GM21529 (cell line): ENCODE data around the gene FAF1.

Source experiments
- ATAC-seq: cut with Tn5 transposase; IDR thresholded peaks from one replicate; pipeline ENCODE4 v1.9.1; 2021; ENCODE audit not compliant: unreplicated experiment

The FAF1 gene

DNA sequence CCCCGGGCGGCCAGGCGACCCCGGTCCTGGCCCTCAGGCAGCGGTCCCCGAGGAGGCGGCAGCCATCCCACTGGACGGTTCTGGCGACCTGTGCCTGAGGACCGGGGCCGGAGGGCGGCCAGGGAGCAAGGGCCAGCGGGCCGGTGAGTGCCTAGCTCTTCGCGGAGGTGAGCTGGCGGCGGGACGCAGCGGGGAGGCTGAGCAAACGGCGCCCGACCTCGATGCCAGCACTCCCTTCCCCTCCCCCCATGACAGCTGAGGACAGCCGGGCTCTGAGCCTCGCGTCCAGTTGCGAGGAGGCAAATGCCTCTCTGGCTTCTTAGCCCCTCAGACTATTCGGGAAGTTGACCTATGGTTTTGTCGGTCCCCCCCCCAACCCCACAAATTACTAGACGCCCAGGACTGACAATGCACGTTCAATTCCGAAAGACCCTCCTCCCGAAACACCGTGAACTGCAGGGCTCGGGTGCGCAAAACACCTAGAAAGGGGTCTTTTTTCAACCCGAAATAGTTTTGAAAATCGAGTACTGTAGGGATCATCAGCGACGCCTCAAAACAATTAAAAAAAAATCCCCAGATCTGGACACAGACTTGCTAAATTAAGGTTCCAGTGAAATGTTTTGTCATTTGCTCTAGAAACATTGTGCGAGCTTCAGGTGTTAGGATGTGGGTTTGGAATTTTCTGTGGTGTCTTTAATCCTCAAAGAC is 18.2 kb upstream of the FAF1 start:
- ATAC-seq, result peak; percentile 39

DNA sequence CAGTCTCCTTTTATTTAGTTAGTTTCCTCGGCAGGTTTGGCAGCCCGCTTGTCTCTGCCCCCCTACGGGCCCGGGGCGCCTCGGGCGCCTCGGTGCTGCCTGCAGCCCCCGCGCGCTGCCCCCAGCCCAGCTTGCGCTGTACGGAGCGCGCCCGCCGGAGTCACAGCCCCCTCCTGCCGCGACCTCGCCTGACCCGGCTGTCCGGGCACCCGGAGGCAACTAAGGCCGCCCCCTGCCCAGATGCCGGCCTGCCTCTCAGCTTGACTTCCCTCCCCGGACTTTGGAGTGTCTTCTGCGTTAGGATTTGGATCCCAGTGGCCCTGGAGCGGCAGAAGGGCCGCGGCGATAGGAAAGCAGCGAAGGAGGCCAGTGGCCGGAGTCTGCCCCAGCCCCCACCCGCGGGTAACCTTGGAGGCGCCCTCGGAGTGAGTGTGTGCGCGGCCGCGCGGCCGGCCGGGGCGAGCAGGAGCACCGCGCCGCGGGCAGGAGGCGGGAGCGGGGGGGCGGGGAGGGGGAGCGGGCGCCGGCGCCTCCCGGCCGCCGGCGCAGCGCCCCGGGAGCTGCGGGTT is 17.6 kb upstream of the FAF1 start:
- peak; percentile 50 for ATAC-seq

DNA sequence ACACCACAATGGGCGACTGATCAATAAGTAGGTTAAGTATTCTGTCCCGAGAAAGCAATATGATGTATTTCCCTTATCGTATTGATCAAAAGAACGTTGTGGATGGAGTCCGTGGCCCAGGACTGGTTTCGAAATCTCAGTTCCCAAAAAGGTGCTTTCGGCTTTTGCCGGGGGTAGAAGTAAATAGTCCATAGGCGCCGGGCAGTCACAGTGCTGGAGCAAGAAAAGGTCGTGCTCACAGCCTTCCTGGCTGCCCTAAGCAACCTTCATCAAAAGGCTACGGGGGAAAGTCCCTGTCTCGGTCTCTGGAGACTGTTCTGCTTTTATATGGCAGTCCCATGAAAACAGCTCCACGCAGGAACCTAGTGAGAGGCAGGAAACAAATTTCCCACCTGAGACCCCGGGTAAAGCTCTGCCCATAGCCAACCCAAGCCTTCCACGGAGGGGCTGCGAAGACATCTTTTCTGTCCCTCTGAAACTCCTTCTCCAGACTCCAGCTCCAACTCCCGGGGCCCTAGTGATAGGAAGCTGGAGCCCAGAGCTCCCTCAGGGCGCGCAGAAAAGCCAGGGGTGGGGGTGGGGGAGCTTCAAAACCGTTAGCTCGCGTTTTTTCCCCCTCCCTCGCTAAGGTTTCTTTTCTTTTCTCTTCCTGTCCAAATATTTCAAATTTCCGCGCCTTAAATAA is 17.0 kb upstream of the FAF1 start:
- peak; percentile 66 for ATAC-seq

DNA sequence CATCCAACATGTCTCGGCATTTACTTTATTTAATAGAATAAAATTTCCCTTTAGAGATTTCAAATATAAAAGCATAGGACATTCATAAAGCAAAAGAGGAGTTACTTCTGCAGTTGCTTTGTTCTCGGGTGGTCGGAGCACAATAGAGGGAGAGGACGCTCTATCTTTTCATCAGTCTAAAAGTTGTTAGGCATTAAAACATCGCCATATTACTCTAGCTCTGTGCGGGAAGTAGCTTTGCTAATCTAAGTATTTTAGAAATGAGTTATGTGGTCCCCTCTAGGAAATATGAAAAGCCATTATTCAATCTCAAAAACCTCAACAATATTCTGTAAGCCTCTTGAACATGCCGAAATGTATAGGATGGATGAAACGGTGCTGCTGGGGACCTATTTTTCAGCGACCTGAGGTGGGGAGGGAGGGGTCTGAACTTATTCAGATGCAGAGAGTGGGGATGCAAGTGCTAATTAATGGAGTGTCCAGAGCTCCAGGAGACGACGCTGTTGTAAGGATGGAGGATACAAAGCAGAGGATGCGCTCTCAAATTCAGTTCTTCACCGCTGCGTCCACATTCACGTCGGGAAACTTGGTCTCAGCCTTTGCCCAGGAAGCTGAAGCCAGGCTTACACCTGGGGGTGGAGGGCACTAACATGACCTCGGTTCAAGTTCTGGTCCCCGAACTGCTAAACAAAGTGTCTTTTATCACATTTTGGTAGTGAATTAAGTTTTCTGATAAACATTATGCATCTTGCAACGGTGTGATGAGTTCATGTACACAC is 16.2 kb upstream of the FAF1 start:
- peak; percentile 6 for ATAC-seq

DNA sequence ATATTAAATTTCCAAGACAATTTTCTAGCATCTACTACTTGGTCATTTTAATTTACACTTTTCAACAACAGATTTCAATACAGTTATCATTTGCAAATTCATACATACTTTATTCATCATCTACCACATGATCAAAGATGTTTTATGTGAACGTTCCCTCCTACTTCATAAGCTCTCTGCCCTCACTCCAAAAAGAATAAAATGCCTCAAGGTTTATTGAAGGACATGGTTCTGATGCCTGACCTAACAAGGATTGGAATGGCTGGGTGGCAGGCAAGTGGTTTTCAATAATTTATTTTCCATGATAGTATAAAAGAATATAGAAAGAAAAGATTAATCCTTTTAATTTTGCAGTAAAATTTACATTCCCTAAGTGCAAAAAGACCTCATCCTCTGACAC is 15.4 kb upstream of the FAF1 start:
- no peak for ATAC-seq

DNA sequence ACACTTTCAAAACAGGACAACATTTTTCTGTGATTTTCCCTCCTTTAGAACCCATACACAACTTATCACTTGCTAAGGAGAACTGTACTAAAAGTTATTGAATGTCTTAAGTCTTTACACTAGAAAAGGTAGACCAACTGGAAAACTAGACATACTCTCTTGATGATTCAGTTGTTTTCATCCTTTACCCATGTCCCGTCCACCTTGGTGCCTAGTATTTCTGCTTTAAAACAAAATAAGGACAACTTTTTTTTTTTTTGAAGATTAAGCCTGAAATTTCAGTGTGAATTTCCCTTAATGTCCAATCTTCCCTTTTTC is 14.5 kb upstream of the FAF1 start:
- no peak for ATAC-seq

DNA sequence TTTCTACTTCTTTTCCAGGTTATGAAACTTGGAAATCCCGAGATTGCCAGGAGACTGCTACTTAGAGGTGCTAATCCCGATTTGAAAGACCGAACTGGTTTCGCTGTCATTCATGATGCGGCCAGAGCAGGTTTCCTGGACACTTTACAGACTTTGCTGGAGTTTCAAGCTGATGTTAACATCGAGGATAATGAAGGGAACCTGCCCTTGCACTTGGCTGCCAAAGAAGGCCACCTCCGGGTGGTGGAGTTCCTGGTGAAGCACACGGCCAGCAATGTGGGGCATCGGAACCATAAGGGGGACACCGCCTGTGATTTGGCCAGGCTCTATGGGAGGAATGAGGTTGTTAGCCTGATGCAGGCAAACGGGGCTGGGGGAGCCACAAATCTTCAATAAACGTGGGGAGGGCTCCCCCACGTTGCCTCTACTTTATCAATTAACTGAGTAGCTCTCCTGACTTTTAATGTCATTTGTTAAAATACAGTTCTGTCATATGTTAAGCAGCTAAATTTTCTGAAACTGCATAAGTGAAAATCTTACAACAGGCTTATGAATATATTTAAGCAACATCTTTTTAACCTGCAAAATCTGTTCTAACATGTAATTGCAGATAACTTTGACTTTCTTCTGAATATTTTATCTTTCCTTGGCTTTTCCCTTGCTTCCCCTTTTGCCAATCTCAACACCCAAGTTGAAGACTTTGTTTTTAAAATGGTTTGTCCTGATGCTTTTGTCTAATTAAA is 14.0 kb upstream of the FAF1 start:
- ATAC-seq, result no peak

DNA sequence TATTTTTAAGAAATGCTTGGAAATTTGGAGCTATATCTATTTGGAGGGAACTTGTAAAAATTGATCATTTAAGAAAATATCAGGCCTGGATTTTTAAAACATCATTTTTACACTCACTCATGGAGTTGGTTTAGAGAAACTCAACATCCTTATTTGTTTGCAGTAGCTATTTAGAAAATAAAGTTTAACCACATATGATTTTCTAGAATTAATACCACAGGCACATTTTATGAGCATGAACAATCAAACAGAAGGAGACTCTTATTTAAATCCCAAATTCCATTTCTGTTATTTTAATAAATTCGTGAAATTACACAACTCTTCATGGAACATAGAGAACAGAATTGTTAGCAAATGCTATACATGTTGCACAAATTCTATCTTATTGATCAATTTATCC is 13.2 kb upstream of the FAF1 start:
- ATAC-seq, result no peak

DNA sequence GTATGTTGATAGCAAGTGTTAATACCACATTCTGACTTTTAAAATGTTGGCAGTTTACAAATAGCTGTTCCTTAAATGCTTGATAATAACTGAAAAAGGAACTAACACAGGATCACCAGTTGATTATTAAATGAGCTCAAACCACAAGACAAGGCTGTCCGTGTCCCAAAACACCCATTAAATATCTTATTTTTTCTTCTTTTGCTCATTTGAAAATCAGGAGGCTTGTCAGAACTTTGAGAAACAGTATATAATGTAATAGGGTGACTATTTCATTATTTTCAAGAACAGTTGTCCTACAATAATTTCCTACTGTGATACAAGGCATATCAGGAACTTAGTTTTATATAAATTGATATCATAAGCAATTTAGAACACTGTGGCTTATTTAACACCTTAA is 12.7 kb upstream of the FAF1 start:
- ATAC-seq, result no peak

DNA sequence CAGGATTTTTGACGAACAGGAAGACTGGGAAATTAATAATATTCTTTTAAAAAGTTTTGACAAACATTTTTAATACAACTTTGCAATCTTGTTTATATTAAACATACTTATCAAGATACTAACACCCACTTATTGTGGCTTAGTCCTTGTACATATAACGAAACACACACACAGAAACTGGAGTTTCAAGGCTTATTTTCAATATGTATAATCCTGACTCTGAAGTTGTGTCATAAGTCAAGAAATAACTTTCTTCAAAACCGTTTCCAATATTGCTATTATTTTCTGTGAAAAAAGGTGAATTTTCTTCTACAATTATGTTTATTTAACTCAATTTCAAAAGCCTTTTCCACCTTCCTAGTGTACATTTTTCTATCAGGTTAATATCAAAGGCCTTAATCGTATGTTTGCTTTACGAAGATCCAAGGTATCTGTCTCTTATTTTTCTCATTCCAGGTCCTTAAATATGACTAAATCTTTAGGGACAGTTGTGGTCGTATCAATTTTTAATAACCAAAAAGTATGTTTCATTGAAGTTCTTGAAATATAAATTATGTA is 11.8 kb upstream of the FAF1 start:
- ATAC-seq, result no peak

DNA sequence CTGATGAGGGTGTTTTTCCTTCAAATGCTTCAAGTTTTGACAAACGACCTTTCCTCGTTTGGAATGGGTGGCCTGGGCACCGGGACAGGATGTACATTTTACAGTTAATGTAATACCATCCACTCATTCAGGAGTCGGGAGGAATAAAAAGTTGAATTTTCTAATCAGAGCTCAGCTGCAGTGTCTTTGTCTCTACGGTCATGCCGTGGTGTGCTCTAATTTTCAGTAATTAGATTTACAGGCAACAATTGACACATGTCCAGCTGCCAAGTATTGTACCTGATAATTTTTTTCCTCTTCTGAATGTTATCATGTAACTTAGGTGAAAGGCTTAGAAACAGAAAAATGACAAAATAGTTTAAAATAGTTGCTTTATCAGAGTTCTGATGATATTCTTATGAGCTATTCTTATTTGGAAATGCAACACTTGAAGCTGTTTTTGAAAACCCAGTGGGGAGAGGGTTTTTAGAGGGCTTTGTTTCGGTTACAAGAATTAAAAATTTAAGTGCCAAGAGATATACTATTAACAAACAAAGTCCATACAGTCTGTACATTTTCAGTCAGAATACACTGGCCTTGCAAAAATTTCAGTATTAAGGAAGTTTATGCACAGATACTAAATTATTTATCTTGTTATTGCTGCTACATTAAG is 11.0 kb upstream of the FAF1 start:
- ATAC-seq, result no peak

DNA sequence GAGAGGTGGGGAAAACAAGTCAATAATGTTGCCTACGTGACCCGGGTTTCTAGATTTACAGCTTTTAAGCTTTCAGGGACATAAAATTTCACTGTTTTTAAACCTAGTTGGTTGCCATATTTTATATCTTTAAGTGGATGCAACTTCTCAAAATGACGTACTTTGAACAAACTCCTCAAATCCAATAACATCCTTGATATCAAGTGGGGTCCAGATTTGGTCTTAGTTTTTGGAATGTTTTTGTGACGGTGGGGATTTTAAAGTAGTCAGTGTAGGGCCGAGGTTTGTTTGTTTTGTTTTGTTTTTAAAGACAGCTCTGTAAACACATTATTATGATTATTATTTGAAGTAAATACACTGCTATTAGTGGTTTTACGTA is 10.4 kb upstream of the FAF1 start:
- no peak for ATAC-seq

DNA sequence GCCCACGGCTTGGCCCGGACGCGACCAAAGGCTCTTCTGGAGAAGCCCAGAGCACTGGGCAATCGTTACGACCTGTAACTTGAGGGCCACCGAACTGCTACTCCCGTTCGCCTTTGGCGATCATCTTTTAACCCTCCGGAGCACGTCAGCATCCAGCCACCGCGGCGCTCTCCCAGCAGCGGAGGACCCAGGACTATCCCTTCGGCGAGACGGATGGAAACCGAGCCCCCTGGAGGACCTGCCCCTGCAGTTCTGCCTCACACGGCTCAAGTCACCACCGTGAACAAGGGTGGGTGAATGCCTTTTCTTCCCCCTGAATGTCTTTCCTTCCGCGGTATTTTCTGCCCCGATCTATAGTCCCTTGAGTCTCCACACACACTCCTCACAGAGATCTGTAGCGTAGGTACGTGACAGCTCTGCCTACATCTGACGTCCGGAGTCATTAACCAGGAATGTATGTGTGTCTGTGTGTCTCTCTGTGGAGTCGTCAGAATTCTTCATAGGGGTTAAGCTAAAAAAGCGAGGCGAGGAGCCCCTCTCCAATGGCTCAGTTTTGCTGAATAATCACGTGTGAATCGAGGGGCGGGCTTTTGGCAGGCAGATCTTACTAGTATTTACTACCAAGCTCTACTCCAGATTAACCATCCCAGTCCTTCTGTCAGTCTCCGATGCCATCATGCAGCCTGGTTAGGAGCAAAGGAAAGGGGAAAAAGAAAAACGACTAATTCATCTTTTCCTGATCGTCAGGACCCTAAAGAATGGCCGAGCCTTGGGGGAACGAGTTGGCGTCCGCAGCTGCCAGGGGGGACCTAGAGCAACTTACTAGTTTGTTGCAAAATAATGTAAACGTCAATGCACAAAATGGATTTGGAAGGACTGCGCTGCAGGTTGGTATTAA is 9.8 kb upstream of the FAF1 start, which contains the start of gene CDKN2C:
TSS of gene CDKN2C (plus strand) at position 635 of the 898 bp plus-strand sequence. CDS start at position 759, 124 bp downstream.
- peak; percentile 38 for ATAC-seq

DNA sequence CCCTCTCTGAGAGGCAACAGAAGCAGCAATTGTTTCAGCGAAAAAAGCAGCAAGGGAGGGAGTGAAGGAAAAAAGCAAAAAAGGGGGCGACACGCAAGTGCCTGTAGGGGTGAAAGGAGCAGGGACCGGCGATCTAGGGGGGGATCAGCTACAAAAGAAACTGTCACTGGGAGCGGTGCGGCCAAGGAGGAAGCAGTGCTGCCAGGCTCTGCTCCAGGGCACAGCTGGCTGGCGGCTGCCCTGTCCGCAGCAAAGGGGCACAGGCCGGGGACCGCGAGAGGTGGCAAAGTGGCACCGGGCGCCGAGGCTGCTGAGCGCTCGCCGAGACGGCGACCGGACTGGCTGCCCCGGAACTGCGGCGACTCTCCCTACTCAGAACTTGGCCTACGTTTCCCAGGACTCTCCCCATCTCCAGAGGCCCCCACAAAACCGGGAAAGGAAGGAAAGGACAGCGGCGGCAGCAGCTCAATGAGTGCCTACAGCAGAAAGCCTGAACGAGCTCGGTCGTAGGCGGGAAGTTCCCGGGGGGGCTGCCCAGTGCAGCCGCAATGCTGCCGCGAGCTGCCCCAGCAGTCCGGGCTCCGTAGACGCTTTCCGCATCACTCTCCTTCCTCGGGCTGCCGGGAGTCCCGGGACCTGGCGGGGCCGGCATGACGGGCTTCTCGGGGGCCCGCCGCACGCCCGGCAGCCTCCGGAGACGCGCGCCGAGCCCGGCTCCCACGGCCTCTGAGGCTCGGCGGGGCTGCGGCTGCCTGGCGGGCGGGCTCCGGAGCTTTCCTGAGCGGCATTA is 8.9 kb upstream of the FAF1 start:
- peak; percentile 13 for ATAC-seq

DNA sequence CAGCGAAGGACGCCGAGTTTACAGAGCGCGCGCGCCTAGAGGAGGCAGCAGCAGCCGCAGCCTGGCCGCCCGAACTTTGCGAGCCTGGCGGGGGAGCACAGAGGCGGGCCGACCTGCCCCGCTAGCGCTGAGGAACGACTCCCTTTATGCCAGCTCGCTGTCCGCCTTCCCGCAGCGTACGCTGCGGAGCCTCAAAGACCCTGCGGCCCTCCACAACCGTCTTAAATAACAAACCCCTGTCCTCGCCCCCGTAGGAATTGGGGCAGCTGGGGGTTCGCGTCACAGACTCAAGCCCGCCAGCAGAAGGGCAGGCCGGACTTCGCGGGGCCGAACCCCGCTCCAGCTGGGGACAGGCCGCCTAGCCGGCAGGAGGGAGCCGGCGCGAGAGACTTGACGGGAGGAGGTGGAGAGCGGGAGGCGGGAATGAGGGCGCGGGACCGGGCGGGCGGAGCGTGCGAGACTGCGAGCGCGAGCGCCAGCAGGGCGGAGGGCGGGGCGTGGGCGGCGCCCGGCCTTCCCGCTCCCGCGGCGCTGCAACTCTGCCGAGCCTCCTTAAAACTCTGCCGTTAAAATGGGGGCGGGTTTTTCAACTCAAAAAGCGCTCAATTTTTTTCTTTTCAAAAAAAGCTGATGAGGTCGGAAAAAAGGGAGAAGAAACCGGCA is 8.2 kb upstream of the FAF1 start:
- ATAC-seq, result peak; percentile 67

DNA sequence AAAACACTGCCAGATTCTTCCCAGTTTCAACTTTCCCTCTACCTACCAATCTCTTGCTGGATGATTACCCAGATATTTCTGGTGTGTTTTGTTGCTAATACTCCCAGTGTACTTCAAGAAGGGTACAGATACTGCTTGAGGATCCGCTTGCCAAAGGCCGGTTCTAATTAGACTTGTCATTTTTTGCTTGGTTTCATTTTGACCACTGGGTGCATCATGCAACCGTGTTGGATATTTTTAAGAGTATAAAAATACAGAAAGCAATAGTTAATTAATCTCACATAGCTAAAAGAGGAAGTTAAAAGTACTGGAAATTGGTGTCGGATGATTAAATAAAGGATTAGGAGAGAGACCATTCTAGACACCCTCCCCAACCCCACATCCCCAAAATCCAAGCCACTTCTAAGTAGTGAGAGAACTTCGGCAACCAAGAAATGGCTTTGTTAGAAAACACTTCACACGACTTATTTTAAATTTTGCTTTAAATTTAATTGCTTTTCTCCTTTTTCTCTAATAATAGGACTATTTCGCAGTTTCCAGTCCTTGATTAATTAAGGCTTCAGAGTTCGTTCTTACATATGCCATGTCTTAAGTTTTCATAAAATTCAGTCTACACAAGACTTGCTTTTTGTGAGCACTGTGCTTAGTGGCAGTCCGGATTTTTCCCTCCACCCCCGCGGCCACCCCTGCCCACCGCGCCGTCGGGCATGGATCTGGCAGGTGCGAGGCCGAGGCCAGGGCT is 7.5 kb upstream of the FAF1 start:
- no peak for ATAC-seq

DNA sequence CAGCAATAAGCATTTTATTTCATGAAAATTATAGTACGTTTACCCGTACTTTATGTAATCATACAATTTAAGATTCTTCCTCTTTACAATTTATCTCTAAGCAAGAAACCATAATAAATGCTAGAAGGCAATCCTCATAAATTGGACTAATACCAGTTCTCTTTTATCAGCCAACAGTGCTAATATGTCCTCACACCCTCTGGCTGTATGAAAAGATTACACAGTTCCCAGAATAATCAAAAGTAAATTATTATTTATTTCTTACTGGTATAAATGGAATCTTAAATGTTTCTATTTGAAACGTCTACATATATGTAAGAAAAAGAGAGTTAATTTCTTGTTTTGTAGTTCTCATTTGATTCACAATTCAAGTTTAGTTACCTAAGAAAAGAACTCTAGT is 6.9 kb upstream of the FAF1 start:
- ATAC-seq, result no peak
